ENCODE measurements around the gene KRT86.

Gene KRT86

DNA sequence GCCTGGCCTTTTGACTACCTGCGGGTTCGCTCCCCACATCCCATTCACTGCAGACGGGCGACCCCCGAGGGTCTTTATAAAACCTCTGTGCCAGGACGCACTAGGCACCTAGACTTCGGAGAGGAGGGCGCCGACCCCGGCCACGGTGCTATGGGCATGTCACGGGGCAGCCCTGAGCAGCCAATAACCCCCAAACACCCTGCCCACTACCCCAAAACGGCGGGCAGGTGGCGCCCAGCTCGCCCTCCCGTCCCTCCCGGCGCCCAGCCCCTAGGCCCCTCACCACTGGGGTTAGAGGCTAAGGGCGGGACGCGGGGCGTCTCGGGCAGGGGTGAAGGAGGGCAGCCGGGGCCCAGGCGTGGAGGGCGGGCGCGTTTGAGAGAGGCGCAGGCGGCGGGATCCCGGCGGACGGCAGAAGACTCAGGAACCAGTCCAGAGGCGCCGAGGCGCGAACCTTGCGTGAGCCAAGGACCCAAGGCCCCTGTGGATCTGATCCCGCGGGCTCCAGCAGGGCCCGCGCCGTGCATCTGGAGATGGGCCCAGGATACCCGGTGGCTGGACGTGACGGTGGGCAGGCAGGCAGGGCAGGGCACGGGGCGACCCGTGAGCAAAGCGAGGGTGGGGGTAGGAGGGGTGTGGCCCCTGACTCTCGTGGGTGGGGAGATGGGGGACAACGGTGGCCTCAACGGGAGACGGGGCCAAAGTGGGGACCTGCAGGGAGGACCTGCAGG, 81.8 kb downstream of the KRT86 start:
- no peak for DNase-seq (ENCODE audit: low read depth, low spot score)

DNA sequence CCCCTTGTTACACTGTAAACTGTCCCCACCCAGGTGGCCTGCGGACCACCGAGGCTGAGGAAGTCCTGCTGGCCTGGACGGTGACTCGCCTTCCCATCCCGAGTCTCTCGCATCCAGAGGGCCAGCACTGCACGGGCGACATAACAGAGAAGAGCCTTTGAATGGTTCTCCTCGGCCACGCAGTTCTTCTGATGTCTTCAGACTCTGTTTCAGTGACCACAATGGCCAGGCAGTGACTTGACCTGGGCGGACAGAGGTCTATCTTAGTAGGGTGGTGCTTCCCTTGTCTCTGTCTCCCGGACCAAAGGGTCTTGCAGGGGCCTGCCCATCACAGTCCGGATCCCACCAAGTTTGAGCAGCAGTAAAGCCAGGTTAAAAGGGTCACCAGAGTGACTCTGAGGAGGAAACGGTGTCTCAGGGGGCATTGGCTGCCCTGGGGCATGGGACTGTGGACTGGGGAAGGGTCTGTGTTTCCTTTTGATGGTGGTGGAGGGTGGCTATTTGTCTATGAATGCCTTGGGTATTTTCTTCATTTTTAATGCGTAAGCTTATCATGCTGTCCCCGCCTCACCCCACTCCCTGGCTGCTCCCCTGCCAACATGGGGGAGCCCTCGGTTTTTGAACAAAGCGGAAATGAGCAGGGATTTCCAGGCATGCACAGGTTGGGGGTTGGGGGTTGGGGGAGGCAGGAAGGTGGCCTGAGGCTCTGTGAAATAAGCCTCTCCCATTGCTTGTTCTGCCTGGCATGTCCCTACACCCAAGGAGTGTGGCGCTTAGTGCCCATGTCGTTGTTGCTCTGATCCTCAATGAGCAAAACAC, 82.5 kb downstream of the KRT86 start:
- no peak for DNase-seq (ENCODE audit: low read depth, low spot score)
